Adrenal gland (tissue), 5 donors: Measurements from ENCODE around the gene SUOX.

ENCODE experiments used
- CTCF ChIP-seq, 6 experiments: fragments of 450-650 bp in 4 of 6; fragments of 200-600 bp in 2 of 6; sonication (generic) in 1 of 6; IDR thresholded peaks; 1 replicate in 5 of 6; 2 replicates in 1 of 6; pipeline versions ENCODE4 v1.5.1 to v1.8.0; 2016 to 2021; ENCODE audit warnings: antibody characterized with exemption in 6 of 6, mild to moderate bottlenecking in 2 of 6, moderate library complexity in 1 of 6
- POLR2A ChIP-seq, 2 donors: fragments of 450-650 bp; IDR thresholded peaks; one replicate each; pipeline ENCODE4 v1.6.1; 2017; ENCODE audit warnings: antibody characterized with exemption in 2 of 2, mild to moderate bottlenecking in 2 of 2, moderate library complexity in 1 of 2
- donor health status: DM: no; HTN: no; CAD: no.

GRCh38 chr12:55984861-55985260, 12.2 kb upstream of the SUOX start:
- TF ChIP-seq CTCF (IDR thresholded peaks at IDR 0.05) (no peak), POLR2A (IDR thresholded peaks at IDR 0.05) (no peak)
